UCSD-AML1 (cell line): ENCODE results near the gene MTARC1.

Source experiments
- DNase-seq: peaks from one replicate; lab custom pipeline; 2025; ENCODE audit not compliant: unreplicated experiment; lab: John Stamatoyannopoulos, UW

MTARC1 gene

DNA sequence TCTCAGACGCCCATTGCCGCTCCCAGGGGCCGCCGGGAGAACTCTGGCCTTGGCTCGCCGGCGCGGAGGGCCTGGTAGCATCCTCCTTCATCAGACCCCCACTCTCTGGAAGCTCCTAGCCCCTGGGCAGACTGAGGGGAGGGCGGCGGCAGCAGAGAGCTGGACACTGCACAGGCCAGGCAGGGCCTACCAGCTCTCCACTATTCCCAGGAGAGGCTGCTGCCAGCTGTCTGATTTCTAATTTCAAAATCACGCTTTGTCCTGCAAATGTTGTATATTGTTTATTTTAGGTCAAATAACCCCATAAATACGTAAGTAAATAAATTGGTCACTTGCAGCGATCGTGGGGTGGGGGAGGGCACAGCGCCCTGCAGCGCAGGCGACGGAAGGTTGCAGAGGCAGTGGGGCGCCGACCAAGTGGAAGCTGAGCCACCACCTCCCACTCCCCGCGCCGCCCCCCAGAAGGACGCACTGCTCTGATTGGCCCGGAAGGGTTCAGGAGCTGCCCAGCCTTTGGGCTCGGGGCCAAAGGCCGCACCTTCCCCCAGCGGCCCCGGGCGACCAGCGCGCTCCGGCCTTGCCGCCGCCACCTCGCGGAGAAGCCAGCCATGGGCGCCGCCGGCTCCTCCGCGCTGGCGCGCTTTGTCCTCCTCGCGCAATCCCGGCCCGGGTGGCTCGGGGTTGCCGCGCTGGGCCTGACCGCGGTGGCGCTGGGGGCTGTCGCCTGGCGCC, at the start of gene MTARC1:
Gene MTARC1 (plus strand): TSS at position 577 of the 732 bp plus-strand sequence. CDS start 32 bp downstream, at position 609.
- DNase-seq: no peak

DNA sequence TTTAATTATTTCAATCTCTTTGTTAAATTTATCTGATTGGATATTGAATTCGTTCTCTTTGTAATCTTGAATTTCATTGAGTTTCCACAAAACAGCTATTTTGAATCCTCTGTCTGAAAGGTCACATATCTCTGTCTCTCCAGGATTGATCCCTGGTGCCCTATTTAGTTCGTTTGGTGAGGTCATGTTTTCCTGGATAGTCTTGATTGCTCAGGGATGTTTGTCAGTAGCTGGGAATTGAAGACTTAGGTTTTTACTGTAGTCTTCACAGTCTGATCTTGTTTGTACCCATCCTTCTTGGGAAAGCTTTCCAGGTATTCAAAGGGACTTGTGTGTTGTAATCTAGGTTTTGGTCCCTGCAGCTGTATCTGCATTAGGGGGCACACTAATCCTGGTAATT, 45.4 kb upstream of the MTARC1 start:
- DNase-seq: no peak

DNA sequence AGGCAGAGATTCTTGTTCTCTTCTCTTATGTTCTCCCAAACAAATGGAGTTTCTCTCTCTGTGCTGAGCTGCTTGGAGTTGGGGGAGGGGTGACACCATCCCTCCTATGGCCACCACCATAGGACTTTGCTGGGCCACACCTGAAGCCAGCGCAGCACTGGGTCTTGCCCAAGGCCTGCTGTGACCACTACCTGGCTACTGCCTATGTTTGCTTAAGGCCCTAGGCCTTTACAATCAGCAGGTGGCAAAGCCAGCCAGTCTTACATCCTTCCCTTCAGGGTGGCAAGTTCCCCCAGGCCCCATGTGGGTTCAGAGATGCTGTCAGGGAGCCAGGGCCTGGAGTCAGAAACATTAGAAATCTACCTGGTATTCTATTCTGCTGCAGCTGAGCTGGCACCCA, 44.9 kb upstream of the MTARC1 start:
- DNase-seq: no peak

DNA sequence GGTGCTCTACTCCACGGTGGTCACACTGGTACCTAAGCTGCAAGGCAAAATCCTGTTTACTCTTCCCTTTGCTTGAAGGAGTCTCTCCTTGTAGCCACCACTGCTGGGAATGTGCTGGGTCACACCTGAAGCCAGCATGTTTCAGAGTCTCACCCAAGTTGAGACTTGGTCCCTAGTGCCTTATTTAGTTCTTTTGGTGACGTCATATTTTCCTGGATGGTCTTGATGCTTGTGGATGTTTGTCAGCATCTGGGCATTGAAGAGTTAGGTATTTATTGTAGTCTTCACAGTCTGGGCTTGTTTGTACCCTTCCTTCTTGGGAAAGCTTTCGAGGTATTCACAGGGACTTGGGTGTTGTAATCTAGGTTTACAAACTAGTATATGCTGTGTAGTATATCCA, 44.2 kb upstream of the MTARC1 start:
- no peak for DNase-seq

DNA sequence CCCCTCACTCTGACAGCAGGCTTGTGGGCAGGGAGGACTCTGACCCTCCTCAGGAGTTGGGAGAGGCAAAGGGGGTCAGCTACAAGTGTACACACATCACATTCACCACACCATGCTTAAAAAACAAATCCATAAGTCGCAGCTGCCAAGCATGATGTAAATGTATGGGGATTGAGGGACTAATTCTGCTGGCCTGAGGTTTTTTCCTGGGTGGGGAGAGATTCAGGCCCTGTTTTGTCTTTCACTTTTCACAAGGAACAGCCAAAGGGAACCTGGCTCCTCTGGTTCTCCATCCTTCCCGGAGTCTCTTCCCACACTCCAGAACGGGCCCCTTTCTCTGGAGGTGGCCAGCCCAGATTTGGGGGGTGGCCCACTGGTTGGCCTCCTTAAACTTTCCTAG, 39.9 kb upstream of the MTARC1 start:
- DNase-seq: no peak

DNA sequence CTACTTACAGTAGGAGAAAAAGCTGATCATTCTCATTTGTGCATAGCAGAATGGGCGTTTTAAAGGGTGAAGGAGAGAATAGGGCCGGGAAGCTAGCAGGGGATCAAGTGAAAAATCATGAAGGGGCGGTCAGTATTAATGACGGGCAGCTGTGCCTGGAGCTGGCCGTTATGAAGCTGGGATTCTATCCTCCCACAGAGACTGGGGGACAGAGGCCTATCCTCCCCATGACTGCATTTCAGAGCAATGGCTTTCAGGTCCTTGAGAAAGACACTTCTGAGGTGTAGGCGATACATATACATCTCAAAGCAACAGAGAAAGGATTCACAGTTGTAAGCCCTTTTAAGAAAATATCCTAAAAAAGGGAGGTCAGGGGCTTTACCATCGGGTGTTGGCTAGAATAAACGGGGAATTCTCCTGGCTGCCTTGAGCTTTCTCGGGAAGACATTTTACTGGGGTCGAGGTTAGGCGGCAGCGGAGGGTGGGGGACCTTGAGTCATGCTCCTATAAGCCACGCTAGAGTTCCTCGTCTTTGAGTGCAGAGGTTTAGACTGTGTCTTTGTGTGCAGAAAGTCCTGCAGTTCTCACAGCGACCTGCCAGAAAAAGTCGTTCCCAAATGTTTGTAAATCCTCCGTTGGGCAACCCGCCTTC, 39.1 kb upstream of the MTARC1 start:
- DNase-seq: no peak

DNA sequence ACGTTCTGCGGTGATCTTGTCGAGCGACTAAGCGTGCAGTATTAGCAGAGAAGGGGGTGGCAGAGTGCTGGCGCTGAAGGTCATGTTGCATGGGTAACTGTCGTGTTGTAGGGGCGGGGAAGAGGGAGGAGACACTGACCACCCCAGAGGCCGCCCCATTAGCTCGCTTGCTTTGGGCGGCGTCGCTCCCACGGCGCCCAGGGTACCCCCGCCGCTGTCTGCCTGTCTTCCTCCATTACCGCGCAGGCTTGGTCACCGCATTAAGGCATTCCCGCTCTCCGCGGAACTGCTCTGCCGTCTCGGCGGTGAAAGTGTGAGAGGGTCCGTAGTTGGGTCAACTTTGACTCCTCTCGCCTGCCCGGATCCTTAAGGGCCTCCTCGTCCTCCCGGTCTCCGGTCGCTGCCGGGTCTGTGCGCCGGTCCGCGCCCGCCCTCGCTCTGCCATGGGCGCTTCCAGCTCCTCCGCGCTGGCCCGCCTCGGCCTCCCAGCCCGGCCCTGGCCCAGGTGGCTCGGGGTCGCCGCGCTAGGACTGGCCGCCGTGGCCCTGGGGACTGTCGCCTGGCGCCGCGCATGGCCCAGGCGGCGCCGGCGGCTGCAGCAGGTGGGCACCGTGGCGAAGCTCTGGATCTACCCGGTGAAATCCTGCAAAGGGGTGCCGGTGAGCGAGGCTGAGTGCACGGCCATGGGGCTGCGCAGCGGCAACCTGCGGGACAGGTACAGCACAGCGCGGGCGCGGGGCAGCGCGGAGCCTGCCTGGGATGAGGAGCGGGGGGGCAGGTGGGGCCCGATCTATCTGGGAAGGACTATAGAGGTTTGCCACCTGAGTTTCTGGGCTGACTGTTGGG, 38.4 kb upstream of the MTARC1 start, which contains the start of gene MTARC2:
Gene MTARC2 (plus strand): TSS at position 234 of the 846 bp plus-strand sequence. CDS start 210 bp downstream, at position 444.
- no peak for DNase-seq

GRCh38 chr1:220748936-220749335, 37.8 kb upstream of the MTARC1 start:
- DNase-seq: no peak

- no peak for DNase-seq
Observed at GRCh38 chr1:220750131-220750515, 36.6 kb upstream of the MTARC1 start.

- no peak for DNase-seq
Observed at GRCh38 chr1:220751111-220751510, 35.6 kb upstream of the MTARC1 start.

DNA sequence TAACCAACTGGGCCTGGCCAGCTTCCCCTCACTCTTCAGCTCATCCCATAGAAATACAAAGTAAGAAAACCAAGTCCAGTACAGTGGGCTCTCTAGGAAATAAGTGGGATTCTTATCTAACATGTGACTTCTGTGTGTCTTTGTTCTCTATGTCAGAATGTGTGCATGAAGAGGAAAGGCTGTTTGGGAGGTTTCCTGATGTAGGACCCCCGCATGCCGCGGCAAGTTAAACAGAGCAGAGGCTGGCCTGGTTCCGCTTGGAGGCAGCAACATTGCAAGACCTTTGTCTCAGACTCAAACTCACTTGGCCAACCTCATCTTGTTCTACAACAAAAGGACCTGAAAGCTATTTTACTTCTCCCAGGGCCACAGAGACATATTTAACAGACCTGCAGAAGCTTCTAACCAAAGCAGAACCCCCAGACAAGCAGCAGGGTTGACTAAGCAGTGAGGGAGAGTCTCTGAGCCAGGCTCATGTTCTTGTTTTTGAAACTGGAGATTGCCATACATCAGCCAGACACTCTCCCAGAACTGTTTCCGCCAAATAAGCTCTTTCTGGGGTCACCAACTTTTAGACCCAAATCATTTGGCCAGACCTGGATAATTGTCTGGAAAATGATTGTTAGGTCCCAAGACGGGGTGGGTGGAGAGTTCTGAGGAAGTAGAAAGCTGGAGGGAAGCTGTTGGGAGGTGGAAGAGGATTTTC, 32.3 kb upstream of the MTARC1 start:
- no peak for DNase-seq

GRCh38 chr1:220754918-220755295, 31.8 kb upstream of the MTARC1 start:
- DNase-seq: no peak

- peak; percentile 27 for DNase-seq
Observed at GRCh38 chr1:220755309-220755708, 31.4 kb upstream of the MTARC1 start.

- DNase-seq: no peak
Observed at GRCh38 chr1:220757441-220757840, 29.3 kb upstream of the MTARC1 start.

GRCh38 chr1:220759147-220759546, 27.6 kb upstream of the MTARC1 start:
- DNase-seq: no peak

GRCh38 chr1:220761688-220762427, 24.9 kb upstream of the MTARC1 start:
- DNase-seq: no peak

GRCh38 chr1:220764757-220765156, 22.0 kb upstream of the MTARC1 start:
- DNase-seq: no peak

- DNase-seq: no peak
Observed at GRCh38 chr1:220767312-220768125, 19.2 kb upstream of the MTARC1 start.

DNA sequence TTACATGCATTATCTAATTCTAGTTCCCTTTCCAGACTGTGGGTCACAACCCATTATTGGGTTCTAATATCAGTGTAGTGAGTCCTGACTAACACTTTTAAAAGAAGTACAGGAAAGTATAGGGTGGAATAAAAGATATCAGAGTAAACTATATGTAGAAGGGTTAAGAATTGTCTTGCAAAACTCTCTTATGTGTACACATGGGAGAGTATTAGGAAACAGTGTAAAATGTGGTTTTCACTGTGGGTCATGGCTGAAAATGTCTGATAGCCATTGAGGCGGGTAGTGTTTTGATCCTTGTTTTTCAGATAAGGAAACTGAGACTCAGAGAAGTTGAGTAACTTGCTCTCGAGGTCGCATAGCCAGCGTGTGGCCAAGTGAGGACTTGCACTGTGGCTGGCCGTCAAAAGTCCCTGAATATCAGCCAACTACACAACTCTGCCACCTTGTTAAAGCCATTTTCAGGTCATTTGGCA, 18.5 kb upstream of the MTARC1 start:
- no peak for DNase-seq
